Measurements from ENCODE around the gene PUM2.

- no peak for TF ChIP-seq CTCF (IDR thresholded peaks at IDR 0.05 in 2 of 3, conservative IDR thresholded peaks at IDR 0.05 in 1 of 3; ENCODE audit: borderline replicate concordance in 1 of 3, insufficient read depth in 1 of 3, low read depth in 2 of 3, low read length in 2 of 3)
- no peak for TF ChIP-seq POLR2A (IDR thresholded peaks at IDR 0.05; ENCODE audit: borderline replicate concordance, extremely low read depth, insufficient read depth, insufficient read length)
- no peak for TF ChIP-seq ZNF274 (IDR thresholded peaks at IDR 0.05; ENCODE audit: low read depth, low read length)
- TF ChIP-seq RAD21 (IDR thresholded peaks at IDR 0.05; ENCODE audit: low read depth) = no peak
- TF ChIP-seq EGR1 (IDR thresholded peaks at IDR 0.05; ENCODE audit: low read depth) = no peak
- no peak for TF ChIP-seq EZH2phosphoT487 (IDR thresholded peaks at IDR 0.05; ENCODE audit: borderline replicate concordance)
- TF ChIP-seq JUND (IDR thresholded peaks at IDR 0.05) = no peak
- no peak for TF ChIP-seq EZH2 (IDR thresholded peaks at IDR 0.05)
- TF ChIP-seq ELF1 (IDR thresholded peaks at IDR 0.05; ENCODE audit: borderline replicate concordance, low read depth) = no peak
Observed at GRCh38 chr2:20322527-20323300, 27.9 kb downstream of the PUM2 start.

Measured in HCT116 (cell line).